HG03378 (cell line): Measurements from ENCODE around the gene ALK.

Source experiments
- ATAC-seq: cut with Tn5 transposase; IDR thresholded peaks from one replicate; pipeline ENCODE4 v1.9.1; 2021; ENCODE audit warnings: mild to moderate bottlenecking, moderate library complexity; ENCODE audit not compliant: unreplicated experiment

Gene ALK

GRCh38 chr2:29799628-29800027 is 121.8 kb downstream of the ALK start:
- no peak for ATAC-seq

DNA sequence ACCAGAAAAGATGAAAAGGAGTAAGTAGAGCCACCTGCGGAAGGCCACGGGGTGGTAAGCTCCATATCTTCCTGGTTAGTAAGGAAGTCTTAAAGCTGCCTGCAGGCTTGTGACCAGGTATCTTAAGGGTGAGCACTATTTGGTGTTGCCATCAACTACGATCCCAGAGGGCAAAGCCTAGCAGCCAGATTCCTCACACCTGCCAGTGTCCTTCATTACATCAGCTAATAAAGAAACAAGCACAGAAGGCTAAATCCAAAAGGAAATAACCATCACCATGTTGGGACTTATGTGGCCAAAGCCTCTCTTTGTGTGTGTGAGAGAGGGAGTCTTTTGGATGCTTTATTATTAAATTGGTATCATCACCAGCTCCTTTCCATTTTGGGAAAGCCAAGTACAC is 123.5 kb downstream of the ALK start:
- ATAC-seq = no peak

DNA sequence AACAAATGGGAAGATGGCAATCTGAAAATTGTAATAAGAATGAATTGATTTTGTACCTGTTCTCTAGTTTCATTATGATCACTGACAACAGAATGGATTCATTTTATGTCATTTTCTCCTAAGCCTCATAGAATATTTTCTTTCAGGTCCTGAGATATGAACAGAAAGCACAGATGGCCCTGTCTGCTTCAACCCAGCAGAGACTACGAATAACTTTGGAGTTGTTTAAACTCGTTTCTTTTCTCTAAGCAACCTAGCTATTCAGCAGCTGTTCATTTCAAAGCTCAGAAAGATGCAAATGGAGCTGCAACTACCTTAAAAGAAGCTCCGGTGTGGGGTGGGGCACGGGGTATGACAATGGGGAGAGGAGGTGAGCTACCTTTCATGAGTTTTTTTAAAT is 124.9 kb downstream of the ALK start:
- ATAC-seq = no peak

DNA sequence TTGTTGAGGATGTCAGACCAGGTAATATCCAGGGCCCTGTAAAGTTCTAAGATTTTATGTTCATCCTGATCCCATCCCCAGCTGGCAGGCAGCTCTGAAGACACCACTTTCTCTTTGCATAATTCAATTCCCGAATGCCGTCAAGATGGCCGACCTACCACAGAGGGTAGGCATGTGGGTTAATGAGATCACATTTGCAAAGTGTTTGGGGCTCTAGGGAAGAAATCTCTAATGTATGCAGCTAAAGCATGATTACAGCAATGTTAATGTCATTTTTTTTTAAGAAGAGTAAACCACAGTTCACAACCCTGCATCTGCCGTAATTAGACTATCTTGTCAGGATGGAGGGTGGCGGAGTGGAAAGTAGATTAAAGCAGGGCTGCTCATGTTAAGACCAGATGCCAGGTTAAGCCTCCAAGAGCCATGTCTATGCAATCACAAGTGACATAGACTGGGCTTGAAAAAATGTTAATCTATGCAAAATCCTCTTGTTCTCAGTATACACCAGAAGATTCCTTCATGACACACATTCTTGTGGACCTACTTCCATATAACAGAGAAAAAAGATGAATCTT is 131.4 kb downstream of the ALK start:
- ATAC-seq = no peak

GRCh38 chr2:29787473-29788465 is 133.6 kb downstream of the ALK start:
- no peak for ATAC-seq

DNA sequence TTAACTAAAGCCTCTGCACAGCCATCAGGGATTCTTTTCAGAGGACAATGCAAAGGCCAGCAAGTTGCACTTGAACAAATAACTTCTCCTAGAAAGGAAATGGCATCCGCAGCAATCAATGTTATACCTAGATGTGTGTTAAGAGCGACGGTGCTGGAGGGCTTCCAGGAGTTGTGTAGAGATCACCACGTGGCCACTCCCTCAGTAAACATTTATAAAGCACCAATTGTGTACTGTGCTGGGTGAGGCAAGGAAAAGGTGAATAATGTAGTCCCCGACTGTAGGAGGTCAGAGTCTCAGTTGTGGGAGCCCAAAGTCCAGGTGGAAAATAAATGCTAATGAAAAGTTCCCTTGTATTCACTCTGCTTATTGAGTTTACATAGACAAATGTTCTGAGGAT is 135.0 kb downstream of the ALK start:
- no peak for ATAC-seq

GRCh38 chr2:29783666-29784065 is 137.7 kb downstream of the ALK start:
- ATAC-seq = no peak

DNA sequence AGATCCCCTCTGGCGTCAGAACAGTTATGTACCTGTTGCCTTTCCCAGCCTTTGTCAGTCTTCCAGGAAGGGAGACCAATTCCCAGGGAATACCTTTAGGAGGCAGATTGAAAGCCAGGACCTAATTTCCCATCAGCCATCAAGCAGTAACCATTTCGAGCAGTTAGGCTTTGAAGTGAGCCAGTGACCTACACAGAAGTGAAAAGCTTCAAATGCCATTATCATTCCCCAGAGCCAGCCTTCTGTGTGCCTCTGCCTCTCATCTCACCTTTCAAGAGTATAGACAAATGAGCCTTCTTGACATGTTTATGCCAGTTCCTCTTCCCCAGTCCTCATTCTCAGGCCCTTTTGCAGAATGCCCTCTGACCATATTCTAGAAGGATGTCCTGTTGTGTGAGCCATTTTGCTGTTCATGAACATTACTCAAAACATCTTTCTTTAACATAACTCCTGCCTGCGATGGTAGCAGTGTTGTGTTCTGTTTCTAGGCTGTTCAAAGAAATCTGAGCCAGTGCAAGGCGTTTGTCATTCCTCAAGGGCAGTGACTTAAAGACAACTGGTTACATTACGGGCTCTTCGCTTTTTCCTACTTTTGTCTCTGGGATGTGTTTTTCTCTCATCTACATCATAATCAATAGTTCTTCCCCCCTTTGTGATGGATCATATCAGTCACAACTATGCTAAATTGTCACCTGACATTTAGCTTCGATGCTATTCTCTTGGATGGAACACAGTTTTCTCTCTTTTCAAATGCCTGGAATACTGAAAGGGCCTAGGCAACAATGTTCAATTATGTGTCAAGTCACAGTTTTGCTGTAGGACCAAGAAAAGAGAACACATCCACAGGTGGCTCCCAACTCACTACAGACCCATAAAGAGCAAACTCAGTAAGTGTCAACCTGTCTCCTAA is 138.6 kb downstream of the ALK start:
- no peak for ATAC-seq

GRCh38 chr2:29782087-29782486 is 139.3 kb downstream of the ALK start:
- no peak for ATAC-seq

DNA sequence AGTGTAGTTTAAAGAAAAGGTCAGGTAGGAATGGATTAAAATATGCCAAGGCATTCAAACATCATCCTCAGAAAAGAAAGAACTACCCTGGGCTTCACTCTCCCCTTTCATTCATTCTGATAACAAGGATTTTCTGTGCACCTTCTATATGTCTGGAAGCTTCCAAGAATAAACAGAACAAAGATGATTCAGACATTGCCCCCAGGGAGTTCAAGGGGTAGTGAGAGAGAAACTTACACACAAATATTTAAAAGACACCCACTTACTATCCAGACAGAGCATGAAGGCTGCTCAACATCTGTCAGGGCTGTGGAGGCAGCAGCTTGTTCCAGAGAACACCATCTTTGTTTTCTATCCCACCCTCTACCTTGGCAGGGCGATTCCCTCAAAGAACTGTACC is 140.5 kb downstream of the ALK start:
- no peak for ATAC-seq

DNA sequence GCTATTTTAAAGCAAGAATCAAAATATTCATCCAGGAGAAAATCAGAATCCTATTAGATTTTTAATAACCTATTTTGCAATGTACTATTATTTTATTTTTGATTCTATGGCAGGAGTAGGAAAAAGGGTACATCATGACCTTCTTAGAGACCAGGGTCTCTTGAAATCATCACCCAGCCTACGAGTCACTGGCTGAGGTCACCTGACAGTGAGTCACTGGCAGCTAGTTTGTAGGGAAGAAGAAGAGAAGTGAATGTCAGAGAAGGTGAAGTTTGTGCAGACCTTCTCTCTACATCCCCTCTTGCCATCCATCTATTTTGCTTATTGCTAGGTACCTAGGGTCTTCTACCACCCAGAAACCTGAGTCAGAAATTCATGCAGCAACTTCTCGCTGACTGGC is 144.2 kb downstream of the ALK start:
- ATAC-seq = no peak

DNA sequence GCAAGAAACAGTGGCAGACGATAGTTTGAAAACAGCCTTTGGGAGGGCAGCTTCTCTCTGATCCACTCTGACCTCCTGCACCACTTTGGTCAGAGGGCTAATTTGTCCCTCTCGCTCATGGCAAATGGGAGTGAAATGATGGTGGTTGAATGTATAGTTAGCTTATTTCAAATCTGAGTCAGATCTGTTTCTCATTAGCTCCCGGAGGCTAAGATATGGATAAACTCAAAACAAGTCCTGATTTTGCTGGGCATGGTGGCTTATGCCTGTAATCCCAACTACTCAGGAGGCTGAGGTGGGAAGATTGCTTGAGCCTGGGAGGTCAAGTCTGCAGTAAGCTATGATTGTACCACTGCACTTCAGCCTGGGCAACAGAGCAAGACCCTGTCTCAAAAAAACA is 145.0 kb downstream of the ALK start:
- no peak for ATAC-seq

DNA sequence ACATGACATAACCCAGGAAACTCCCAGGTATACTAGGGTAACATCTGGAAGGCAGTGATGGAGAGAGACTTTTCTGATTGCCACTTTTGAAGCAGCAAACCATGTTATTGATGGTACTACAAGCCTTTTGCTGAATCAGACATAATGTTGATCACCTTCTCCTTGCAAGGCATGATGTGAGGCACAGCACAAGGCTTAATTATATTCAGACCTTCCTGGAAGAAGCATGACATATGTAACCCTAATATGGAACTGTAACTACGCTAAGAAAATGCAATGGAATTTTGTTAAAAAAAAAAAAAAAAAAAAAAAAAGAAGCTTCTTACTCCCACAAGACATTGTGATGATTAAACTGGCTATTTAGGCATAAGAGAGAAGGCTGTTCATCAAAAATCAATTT is 145.4 kb downstream of the ALK start:
- ATAC-seq = no peak

GRCh38 chr2:29774624-29775023 is 146.8 kb downstream of the ALK start:
- no peak for ATAC-seq

DNA sequence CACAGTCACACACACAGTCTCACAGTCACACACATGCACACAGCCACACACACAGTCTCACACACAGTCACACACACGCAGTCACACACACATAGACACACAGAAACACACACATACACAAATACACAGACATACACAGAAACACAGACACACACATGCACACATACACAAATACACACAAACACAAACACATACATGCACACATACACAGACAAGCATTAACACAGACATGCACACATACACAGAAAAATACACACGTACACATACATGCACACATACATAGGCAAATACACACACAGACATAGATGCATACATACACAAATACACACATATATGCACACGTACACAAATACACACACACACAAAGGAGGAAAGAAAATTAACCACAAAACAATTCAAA is 150.5 kb downstream of the ALK start:
- no peak for ATAC-seq

DNA sequence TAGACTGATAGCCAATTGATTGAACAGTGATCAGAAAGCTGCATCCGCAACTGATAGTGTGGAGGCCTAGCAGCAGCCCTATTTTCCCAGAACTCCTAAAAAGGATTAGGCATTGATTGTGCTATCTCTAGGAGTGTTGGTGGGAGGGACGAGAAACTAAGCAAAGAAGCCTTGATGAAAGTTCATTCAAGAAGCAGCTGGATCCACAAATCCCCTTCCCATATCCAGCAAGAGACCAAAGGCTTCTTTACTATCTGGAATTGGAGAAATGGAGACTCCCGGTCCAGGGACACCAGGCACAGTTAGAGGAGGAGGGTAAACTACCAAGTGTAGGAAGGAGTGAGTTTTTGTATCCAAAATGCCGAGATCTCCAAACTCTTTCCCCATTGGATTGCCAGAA is 151.5 kb downstream of the ALK start:
- ATAC-seq = no peak

DNA sequence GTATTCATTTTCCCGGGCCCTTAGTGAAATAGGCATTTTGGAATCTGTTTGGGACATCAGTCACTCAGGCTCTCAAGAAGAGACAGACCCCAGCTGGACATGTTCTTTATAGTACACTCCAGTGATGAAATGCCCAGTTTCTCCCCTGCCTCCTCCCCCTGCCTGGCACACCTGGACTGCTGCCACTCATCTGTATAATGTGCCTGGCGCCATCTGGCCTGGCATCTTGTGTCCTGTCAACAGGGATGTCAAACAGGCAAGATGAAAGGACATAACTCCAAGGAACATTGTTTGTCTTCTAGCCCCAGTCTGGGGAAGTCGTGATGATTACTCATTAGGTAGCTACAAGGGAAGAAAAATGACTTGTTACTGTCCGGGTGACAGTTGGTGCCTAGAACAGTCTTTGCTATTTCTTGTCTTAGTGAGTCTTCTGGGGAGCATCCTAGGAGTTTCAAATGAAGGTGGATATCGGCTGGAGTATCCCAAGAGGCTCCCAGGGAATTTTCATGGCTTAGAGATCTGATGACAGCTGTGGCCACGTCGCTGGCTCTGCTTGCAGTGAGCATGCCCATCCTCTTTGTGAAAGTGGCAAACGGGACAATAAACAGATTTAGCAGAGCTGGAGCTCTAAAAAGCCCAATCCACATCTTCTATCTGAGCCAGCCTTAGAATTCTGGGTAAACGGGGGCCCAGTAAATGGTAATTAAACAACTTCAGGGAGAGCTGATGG is 153.6 kb downstream of the ALK start:
- ATAC-seq = no peak

DNA sequence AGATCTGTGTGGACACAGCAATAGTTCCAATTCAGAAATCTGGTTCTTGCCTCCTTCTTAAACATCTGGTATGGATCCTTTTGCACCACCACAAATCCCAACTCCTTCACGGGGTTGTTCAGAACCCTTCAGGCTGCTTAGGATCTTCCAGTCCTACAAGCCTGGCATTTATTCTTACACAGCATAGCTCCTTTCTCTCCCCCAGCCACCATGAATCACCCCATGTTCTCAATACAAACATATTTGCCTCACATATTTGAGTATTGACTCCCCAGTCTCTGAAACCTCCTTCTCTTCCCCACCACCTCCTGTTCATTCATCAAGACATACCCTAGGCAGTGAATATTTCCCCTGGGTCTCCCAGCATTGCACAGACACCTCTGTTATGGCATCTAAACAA is 155.2 kb downstream of the ALK start:
- no peak for ATAC-seq

- no peak for ATAC-seq
Measured at GRCh38 chr2:29765721-29766120, 155.7 kb downstream of the ALK start.

GRCh38 chr2:29763371-29763770 is 158.0 kb downstream of the ALK start:
- no peak for ATAC-seq

DNA sequence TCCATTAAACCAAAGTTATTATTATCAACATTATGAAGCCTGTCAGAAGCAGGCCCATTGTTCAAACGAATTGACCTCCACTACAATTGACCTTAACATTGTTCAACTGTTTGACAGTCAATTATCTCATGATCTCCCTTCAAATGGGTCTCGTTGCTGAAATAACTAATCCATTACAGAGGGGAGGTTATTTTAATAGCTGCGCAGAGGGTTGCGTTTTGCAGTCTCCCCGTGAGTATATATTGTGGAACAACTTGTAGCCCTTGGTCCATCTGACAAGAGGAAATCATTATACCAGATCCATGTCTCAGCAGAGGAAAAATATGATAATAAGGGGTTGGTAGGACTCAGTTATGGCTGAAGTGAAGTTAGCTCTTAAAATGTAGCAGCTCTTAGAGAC is 159.1 kb downstream of the ALK start:
- ATAC-seq = no peak
